A549 (cell line): ENCODE results near the gene TMEM129.

Experiments used
- BHLHE40 ChIP-seq: IDR thresholded peaks from 2 replicates; pipeline ENCODE4 v1.6.1; 2012; ENCODE audit warnings: low read depth, low read length, inconsistent platforms
- CEBPB ChIP-seq, 2 experiments: fragments of >200 bp in 1 of 2; sonication (Bioruptor Twin) in 1 of 2; formaldehyde crosslinking in 1 of 2; IDR thresholded peaks; 2 replicates each; pipeline ENCODE4 v1.6.1; 2012 to 2016
- CHD2 ChIP-seq: fragments of 150-350 bp; IDR thresholded peaks from 2 replicates; pipeline ENCODE4 v1.6.1; 2014; ENCODE audit warnings: low read length; ENCODE audit not compliant: partially characterized antibody
- HDAC2 ChIP-seq: fragments of 200-600 bp; sonication (generic); IDR thresholded peaks from 2 replicates; pipeline ENCODE4 v1.6.1; 2016
- JUN ChIP-seq, 2 experiments: fragments of >200 bp; sonication (Bioruptor Twin); formaldehyde crosslinking; IDR thresholded peaks; 2 replicates in 1 of 2; 3 replicates in 1 of 2; pipeline ENCODE4 v1.6.1; 2016 to 2017
- JUNB ChIP-seq: fragments of >200 bp; sonication (Bioruptor Twin); formaldehyde crosslinking; IDR thresholded peaks from 2 replicates; pipeline ENCODE4 v1.6.1; 2016
- PHF8 ChIP-seq: fragments of 200-600 bp; sonication (generic); IDR thresholded peaks from 2 replicates; pipeline ENCODE4 v1.6.1; 2016; ENCODE audit warnings: low read depth, mild to moderate bottlenecking, antibody characterized with exemption, moderate library complexity, borderline replicate concordance
- POLR2A ChIP-seq: IDR thresholded peaks from 2 replicates; pipeline ENCODE4 v1.6.1; 2012; ENCODE audit warnings: mild to moderate bottlenecking, low read length
- RNF2 ChIP-seq: fragments of 200-600 bp; sonication (generic); IDR thresholded peaks from 2 replicates; pipeline ENCODE4 v1.6.1; 2016; ENCODE audit warnings: low read depth, mild to moderate bottlenecking, antibody characterized with exemption, moderate library complexity, borderline replicate concordance
- SMC3 ChIP-seq: fragments of >200 bp; sonication (Bioruptor Twin); formaldehyde crosslinking; IDR thresholded peaks from 3 replicates; pipeline ENCODE4 v1.6.1; 2018; ENCODE audit warnings: inconsistent platforms
- TP53 ChIP-seq: fragments of 250-450 bp; sonication (Bioruptor Pico); IDR thresholded peaks from 2 replicates; pipeline ENCODE4 v1.5.0; 2021; ENCODE audit warnings: mild to moderate bottlenecking, moderate library complexity
- TF ChIP-seq, protein P1 (sequence below): fragments of 150-350 bp; IDR thresholded peaks from 2 replicates; pipeline ENCODE4 v1.6.1; 2014; ENCODE audit warnings: low read depth, mild to moderate bottlenecking, low read length
- TF ChIP-seq, protein P2 (sequence below): fragments of >200 bp; sonication (Bioruptor Twin); formaldehyde crosslinking; IDR thresholded peaks from 3 replicates; pipeline ENCODE4 v1.5.1; 2016
- TF ChIP-seq, protein P3 (sequence below): IDR thresholded peaks from 2 replicates; pipeline ENCODE4 v1.6.1; 2012

DNA sequence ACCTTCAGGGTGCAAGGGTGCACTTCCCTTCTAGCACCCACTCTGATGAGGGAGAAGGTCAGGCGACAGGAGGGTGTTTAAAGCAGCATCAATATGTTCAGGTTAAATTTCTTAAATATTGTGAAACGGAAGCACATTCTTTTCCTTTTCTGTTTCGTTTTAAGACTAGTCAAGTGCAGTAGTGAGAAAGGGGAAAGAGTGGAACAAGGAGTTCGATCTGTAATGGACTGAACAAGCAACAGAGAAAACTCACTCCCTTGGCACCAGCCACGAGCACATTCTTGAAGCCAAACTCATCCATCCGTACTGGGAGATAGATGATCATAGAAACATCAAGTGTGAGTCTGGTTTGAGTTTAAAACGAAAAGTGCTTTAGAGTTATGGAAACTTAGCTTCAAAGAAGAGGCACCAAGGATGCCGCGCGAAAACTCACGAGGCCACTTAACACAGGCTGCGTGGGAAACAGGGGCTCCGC is 37.8 kb downstream of the TMEM129 start:
- no peak for TF ChIP-seq PHF8
- TF ChIP-seq, protein P1, sequence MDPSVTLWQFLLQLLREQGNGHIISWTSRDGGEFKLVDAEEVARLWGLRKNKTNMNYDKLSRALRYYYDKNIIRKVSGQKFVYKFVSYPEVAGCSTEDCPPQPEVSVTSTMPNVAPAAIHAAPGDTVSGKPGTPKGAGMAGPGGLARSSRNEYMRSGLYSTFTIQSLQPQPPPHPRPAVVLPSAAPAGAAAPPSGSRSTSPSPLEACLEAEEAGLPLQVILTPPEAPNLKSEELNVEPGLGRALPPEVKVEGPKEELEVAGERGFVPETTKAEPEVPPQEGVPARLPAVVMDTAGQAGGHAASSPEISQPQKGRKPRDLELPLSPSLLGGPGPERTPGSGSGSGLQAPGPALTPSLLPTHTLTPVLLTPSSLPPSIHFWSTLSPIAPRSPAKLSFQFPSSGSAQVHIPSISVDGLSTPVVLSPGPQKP = no peak
- TF ChIP-seq, protein P2, sequence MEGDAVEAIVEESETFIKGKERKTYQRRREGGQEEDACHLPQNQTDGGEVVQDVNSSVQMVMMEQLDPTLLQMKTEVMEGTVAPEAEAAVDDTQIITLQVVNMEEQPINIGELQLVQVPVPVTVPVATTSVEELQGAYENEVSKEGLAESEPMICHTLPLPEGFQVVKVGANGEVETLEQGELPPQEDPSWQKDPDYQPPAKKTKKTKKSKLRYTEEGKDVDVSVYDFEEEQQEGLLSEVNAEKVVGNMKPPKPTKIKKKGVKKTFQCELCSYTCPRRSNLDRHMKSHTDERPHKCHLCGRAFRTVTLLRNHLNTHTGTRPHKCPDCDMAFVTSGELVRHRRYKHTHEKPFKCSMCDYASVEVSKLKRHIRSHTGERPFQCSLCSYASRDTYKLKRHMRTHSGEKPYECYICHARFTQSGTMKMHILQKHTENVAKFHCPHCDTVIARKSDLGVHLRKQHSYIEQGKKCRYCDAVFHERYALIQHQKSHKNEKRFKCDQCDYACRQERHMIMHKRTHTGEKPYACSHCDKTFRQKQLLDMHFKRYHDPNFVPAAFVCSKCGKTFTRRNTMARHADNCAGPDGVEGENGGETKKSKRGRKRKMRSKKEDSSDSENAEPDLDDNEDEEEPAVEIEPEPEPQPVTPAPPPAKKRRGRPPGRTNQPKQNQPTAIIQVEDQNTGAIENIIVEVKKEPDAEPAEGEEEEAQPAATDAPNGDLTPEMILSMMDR = no peak
- no peak for TF ChIP-seq HDAC2
- no peak for TF ChIP-seq BHLHE40
- TF ChIP-seq, protein P3, sequence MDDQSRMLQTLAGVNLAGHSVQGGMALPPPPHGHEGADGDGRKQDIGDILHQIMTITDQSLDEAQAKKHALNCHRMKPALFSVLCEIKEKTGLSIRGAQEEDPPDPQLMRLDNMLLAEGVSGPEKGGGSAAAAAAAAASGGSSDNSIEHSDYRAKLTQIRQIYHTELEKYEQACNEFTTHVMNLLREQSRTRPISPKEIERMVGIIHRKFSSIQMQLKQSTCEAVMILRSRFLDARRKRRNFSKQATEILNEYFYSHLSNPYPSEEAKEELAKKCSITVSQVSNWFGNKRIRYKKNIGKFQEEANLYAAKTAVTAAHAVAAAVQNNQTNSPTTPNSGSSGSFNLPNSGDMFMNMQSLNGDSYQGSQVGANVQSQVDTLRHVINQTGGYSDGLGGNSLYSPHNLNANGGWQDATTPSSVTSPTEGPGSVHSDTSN = no peak
- no peak for TF ChIP-seq CEBPB (IDR thresholded peaks at IDR 0.05)
- no peak for TF ChIP-seq POLR2A
- TF ChIP-seq JUN (IDR thresholded peaks at IDR 0.05) = no peak
- TF ChIP-seq JUNB = no peak
- no peak for TF ChIP-seq SMC3
- TF ChIP-seq RNF2 = no peak
- TF ChIP-seq CHD2 = no peak
- TF ChIP-seq TP53 (CRISPR knock-in tag) = no peak
